ENCODE results near the gene GDA. TPM values are rescaled to one million over a fixed set of nuclear protein-coding genes. Genes with fewer than 3 reads are reported as not detected.
A peak's percentile ranks its signal among the peaks of the same experiment; 100 is the strongest.

GDA gene
- total RNA-seq, 1 donor from 2014 or later: 1.8 TPM

- no peak for FAIRE-seq
- Histone ChIP-seq H3K27me3 (ENCODE audit: control insufficient read depth, insufficient read depth, low read length) (peaks cover 5% of the 10 kb centered on the region), H3K36me3 (ENCODE audit: control insufficient read depth, insufficient read depth, low read length) (no peaks in the 10 kb centered on the region), H3K4me3 (ENCODE audit: low read depth, low read length) (no peak overlapping the region)
- no peak for TF ChIP-seq CTCF (IDR thresholded peaks at IDR 0.05; ENCODE audit: insufficient read depth, low read length, severe bottlenecking)
- DNase-seq (ENCODE audit: low read depth): no peak
Measured at GRCh38 chr9:72150661-72151060, 1.4 kb downstream of the GDA start.

- H3K4me3 ChIP-seq (ENCODE audit: low read depth, low read length): no peak overlapping the region
- no peak for TF ChIP-seq CTCF (IDR thresholded peaks at IDR 0.05; ENCODE audit: insufficient read depth, low read length, severe bottlenecking)
- H3K27me3 ChIP-seq (ENCODE audit: control insufficient read depth, insufficient read depth, low read length): peaks cover 5% of the 10 kb centered on the region
- H3K36me3 ChIP-seq (ENCODE audit: control insufficient read depth, insufficient read depth, low read length): no peaks in the 10 kb centered on the region
- no peak for DNase-seq (ENCODE audit: low read depth)
- FAIRE-seq: no peak
Measured at GRCh38 chr9:72151104-72151503, 1.9 kb downstream of the GDA start.

DNA sequence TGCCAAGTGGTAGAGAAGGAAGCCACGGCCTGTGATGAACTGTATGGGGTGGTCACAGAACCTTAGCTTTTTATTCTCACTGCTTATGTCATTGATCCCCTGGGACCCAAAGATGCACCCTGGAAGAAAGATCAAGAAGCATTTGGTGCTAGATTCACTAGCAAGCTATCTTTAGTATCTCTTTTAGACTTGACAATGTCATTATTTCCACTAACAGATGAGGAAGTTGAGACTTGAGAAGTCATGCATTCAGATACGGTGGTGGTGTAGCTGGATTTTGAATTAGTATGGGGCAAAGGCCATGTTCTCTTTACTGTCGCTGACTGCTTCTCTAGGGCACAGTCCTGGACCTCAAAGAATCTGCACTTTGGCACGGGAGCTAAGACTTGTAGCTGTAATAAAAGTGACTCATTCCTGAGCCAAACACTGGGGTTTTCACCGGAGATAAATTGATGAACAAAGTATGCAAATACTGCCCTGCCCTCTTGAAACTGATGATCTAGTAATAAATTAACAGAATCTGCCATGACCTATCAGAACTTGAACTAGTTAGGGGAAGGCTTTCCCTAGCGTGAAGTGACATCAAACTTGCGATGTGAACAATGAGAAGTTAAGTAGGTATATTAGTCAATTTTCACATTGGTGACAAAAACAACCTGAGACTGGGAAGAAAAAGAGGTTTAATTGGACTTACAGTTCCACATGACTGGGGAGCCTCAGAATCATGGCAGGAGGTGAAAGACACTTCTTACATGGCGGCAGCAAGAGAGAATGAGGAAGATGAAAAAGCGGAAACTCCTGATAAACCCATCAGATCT lies 5.4 kb downstream of the GDA start:
- peaks cover 2% of the 10 kb centered on the region for H3K27me3 ChIP-seq (ENCODE audit: control insufficient read depth, insufficient read depth, low read length)

DNA sequence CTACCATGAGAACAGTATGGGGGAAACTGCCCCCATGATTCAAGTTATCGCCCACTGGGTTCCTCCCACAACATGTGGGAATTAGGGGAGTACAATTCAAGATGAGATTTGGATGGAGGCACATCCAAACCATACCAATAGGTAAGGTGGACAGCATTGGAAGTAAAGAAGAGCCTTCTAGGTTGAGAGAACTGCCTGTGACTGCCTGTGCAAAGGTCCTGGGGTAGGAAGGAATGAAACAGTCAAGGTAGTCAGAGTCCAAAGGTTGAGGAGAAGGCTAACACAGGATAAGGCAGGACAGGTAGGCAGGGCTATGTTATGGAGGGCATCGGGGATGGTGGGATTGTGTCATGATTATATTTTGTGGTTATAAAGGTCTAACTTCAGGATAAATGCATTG lies 6.1 kb downstream of the GDA start:
- DNase-seq (ENCODE audit: low read depth): no peak
- Histone ChIP-seq H3K27me3 (ENCODE audit: control insufficient read depth, insufficient read depth, low read length) (no peaks in the 10 kb centered on the region), H3K36me3 (ENCODE audit: control insufficient read depth, insufficient read depth, low read length) (no peaks in the 10 kb centered on the region), H3K4me3 (ENCODE audit: low read depth, low read length) (no peak overlapping the region)
- FAIRE-seq: no peak
- no peak for TF ChIP-seq CTCF (IDR thresholded peaks at IDR 0.05; ENCODE audit: insufficient read depth, low read length, severe bottlenecking)

More for the DNA sequence above, 5.4 kb downstream of the GDA start:
- H3K4me3 ChIP-seq (ENCODE audit: low read depth, low read length): no peak overlapping the region
- DNase-seq (ENCODE audit: low read depth) (peak; percentile 56), FAIRE-seq (no peak)
- no peak for TF ChIP-seq CTCF (IDR thresholded peaks at IDR 0.05; ENCODE audit: insufficient read depth, low read length, severe bottlenecking)
- no peaks in the 10 kb centered on the region for H3K36me3 ChIP-seq (ENCODE audit: control insufficient read depth, insufficient read depth, low read length)

DNA sequence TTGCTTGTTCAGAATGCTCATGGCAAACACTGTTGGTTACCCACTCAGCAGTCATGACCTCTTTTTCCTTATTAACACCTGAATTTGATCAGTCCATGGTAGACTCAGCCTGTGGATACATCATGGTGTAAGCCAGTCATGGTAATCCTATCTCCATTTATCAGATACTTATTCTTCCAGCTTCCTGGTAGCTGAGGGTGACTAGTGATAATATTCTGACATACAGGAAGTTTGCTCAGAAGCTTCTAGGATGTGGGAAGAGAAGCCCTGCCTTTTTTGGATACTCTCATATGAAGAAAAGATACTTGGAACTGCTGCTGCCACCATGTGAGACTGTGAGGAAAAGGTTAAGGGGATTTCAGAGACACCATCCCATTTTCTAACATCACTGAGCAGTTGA lies 7.3 kb downstream of the GDA start:
- Histone ChIP-seq H3K27me3 (ENCODE audit: control insufficient read depth, insufficient read depth, low read length) (no peaks in the 10 kb centered on the region), H3K4me3 (ENCODE audit: low read depth, low read length) (no peak overlapping the region), H3K36me3 (ENCODE audit: control insufficient read depth, insufficient read depth, low read length) (no peaks in the 10 kb centered on the region)
- no peak for TF ChIP-seq CTCF (IDR thresholded peaks at IDR 0.05; ENCODE audit: insufficient read depth, low read length, severe bottlenecking)
- FAIRE-seq: no peak
- DNase-seq (ENCODE audit: low read depth): peak; percentile 60

GRCh38 chr9:72158680-72159079 lies 9.4 kb downstream of the GDA start:
- TF ChIP-seq CTCF (IDR thresholded peaks at IDR 0.05; ENCODE audit: insufficient read depth, low read length, severe bottlenecking): no peak
- Histone ChIP-seq H3K36me3 (ENCODE audit: control insufficient read depth, insufficient read depth, low read length) (no peaks in the 10 kb centered on the region), H3K4me3 (ENCODE audit: low read depth, low read length) (no peak overlapping the region), H3K27me3 (ENCODE audit: control insufficient read depth, insufficient read depth, low read length) (no peaks in the 10 kb centered on the region)
- no peak for FAIRE-seq
- no peak for DNase-seq (ENCODE audit: low read depth)

All from bronchial epithelial cell (primary cell).